Large intestine (tissue), 3 donors: ENCODE measurements around the gene XPR1. TPM values are rescaled to one million over a fixed set of nuclear protein-coding genes. Genes with fewer than 3 reads are reported as not detected.
"Not testable (repeated sequence)": the region's sequence is repeated elsewhere in the genome, so short reads cannot be mapped to it uniquely, and the experiment has no call there.

ENCODE experiments used
- DNase-seq, 2 donors: peaks; one replicate each; pipeline versions ENCODE4 v3.0.0 to v3.0.0-alpha.2; 2013
- H3K27ac ChIP-seq: one replicate; pipeline ENCODE4 v1.5.1; 2013; ENCODE audit warnings: low read length
- H3K27me3 ChIP-seq: 2 replicates; pipeline ENCODE4 v1.6.1; 2013; ENCODE audit warnings: low read length; ENCODE audit not compliant: control insufficient read depth, insufficient read depth
- H3K36me3 ChIP-seq: 2 replicates; pipeline ENCODE4 v1.6.1; 2013; ENCODE audit warnings: low read length; ENCODE audit not compliant: control insufficient read depth, insufficient read depth
- H3K4me1 ChIP-seq: one replicate; pipeline ENCODE4 v1.6.1; 2013; ENCODE audit warnings: low read length; ENCODE audit not compliant: control insufficient read depth, insufficient read depth
- H3K4me3 ChIP-seq: one replicate; pipeline ENCODE4 v1.5.1; 2013; ENCODE audit warnings: low read length
- H3K9me3 ChIP-seq: one replicate; pipeline ENCODE4 v1.6.1; 2013; ENCODE audit warnings: mild to moderate bottlenecking, low read depth, low read length, moderate library complexity; ENCODE audit not compliant: control insufficient read depth
- WGBS: methylation state at CpG from one replicate; pipeline ENCODE4 v1.1.5; 2013; ENCODE audit warnings: low lambda C conversion rate; ENCODE audit not compliant: insufficient coverage; 5-methylcytosine and 5-hydroxymethylcytosine counted together
- polyA plus RNA-seq: library from polyadenylated mRNA; unstranded; fragments of 120-200 nt; gene quantifications from one replicate; pipeline ENCODE4 v1.2.1, GENCODE V29; 2013

XPR1 gene
- polyA plus RNA-seq, 1 donor = 26.1 TPM

DNA sequence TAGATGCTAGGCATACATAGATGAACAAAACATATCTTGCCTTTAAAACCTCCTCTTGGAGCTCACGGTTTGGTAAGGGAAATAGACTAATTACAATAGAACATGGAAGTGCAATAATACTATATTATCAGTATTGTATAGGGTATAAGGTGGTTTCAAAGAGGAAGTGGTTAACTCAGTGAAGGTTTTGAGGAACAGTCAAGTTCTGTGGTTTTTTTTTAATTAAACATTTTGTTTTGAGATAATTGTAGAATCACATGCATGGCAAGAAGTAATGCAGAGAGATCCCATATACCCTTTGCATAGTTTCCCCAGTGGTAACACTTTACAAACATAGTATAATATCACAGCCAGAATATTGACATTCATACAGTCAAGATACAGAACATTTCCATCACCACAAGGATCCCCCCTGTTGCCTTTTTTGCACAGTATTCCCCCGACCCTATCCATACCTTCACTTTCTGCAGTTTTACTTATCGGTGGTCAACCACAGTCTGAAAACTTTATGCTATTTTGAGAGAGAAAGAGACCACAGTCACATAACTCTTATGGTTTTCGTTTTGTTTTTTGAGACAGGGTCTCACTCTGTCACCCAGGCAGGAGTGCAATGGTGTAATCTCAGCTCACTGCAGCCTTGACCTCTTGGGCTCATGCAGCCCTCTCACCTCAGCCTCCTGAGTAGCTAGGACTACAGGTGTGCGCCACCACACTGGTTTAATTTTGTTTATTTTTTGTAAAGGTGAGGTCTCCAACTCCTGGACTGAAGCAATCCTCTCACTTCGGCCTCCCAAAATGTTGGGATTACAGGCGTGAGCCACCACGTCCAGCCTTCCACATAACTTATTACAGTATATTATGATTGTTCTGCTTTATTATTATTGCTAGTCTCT is 220.4 kb downstream of the XPR1 start:
- H3K27me3 ChIP-seq = no peaks in the 10 kb centered on the region
- no peaks in the 10 kb centered on the region for H3K4me1 ChIP-seq
- 100% methylated on average over 1 of the region's 8 CpGs for WGBS
- H3K4me3 ChIP-seq = no peak overlapping the region
- no peaks in the 10 kb centered on the region for H3K36me3 ChIP-seq
- H3K9me3 ChIP-seq = no peaks in the 10 kb centered on the region
- no peak for DNase-seq
- H3K27ac ChIP-seq = no peak overlapping the region

DNA sequence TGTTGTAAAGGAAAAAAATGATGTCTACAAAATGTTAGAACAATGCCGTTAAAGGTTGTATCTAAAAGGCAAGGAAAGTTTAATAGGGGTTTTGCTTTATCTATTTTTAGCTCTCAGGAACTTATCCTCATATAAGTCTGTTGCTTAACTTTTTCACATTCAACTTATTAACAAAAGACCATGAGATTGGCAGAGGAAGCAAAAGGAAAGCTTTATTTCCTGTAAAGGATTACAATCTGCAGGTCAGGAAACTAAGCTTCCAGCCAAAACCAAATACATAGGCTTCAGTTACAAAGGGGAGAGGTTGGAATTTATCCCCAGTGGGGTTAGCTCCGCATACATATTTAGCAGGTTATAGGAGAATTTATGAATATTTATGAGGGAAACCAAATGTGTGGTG is 222.2 kb downstream of the XPR1 start:
- H3K9me3 ChIP-seq = no peaks in the 10 kb centered on the region
- 60% methylated on average over 1 of the region's 2 CpGs for WGBS
- no peak for DNase-seq
- no peak overlapping the region for H3K27ac ChIP-seq
- H3K4me1 ChIP-seq = no peaks in the 10 kb centered on the region
- no peak overlapping the region for H3K4me3 ChIP-seq
- no peaks in the 10 kb centered on the region for H3K27me3 ChIP-seq
- H3K36me3 ChIP-seq = no peaks in the 10 kb centered on the region

- no peaks in the 10 kb centered on the region for H3K36me3 ChIP-seq
- H3K4me1 ChIP-seq = no peaks in the 10 kb centered on the region
- H3K9me3 ChIP-seq = no peaks in the 10 kb centered on the region
- WGBS = no CpG with 5 or more reads among the region's 5 CpGs
- H3K27ac ChIP-seq = no peak overlapping the region
- DNase-seq = no peak
- H3K4me3 ChIP-seq = no peak overlapping the region
- H3K27me3 ChIP-seq = no peaks in the 10 kb centered on the region
Measured at GRCh38 chr1:180854456-180854855, 222.6 kb downstream of the XPR1 start.

DNA sequence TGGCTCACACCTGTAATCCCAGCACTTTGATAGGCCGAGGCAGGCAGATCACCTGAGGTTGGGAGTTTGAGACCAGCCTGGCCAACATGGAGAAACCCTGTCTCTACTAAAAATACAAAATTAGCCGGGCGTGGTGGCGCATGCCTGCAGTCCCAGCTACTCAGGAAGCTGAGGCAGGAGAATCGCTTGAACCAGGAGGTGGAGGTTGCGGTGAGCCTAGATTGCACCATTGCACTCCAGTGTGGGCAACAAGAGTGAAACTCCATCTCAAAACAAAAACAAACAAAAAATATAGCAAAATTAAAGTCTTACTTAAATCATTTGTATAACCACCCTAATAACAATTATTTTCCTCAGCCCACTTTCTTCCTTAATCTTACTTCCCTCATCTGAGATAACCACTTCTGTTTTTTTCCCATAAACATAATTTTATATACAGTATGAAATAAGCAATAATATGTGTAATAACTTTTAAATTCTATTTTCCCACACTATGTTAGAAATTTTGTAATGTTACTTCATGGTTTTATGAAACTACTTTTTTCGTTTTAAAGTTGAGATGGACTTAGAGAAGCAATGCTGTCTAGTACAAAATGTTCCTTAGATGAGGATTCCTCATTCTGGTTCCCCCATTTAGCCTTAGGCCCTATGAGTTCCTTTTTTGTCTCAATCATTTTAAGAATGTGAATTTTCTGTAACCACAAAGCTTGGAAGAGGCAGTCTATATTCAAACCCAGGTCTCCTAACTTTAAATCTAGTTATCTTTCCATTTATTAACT is 226.3 kb downstream of the XPR1 start:
- H3K27me3 ChIP-seq, H3K4me1 ChIP-seq, DNase-seq, H3K27ac ChIP-seq, H3K4me3 ChIP-seq, H3K9me3 ChIP-seq, H3K36me3 ChIP-seq: not testable (repeated sequence)
- 100% methylated on average over 2 of the region's 7 CpGs for WGBS

GRCh38 chr1:180859306-180859705 is 227.5 kb downstream of the XPR1 start:
- DNase-seq = no peak
- Histone ChIP-seq H3K27ac (no peak overlapping the region), H3K4me3 (no peak overlapping the region), H3K36me3 (no peaks in the 10 kb centered on the region), H3K9me3 (no peaks in the 10 kb centered on the region), H3K27me3 (no peaks in the 10 kb centered on the region), H3K4me1 (no peaks in the 10 kb centered on the region)
- 100% methylated on average over 1 of the region's 1 CpG for WGBS

DNA sequence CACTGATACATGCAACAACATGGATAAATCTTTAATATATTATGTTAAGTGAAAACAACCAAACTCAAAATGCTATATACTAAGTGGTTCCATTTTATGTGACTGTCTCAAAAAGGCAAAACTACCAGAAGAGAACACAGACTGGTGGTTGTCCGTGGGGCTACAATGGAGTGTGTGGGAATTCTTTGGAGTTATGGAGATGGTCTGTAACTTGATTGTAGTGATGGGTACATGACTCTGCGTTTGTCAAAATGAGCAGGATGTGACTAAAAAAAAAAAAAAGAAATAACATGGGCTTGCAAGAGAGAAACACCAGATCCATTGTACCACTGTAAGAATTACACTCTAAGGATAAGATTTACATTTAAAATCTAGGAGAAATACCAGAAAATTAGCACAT is 228.7 kb downstream of the XPR1 start:
- no peaks in the 10 kb centered on the region for H3K27me3 ChIP-seq
- no peak for DNase-seq
- no peaks in the 10 kb centered on the region for H3K36me3 ChIP-seq
- H3K27ac ChIP-seq = no peak overlapping the region
- WGBS = 83% methylated on average over 1 of the region's 2 CpGs
- H3K4me3 ChIP-seq = no peak overlapping the region
- no peaks in the 10 kb centered on the region for H3K4me1 ChIP-seq
- no peaks in the 10 kb centered on the region for H3K9me3 ChIP-seq

DNA sequence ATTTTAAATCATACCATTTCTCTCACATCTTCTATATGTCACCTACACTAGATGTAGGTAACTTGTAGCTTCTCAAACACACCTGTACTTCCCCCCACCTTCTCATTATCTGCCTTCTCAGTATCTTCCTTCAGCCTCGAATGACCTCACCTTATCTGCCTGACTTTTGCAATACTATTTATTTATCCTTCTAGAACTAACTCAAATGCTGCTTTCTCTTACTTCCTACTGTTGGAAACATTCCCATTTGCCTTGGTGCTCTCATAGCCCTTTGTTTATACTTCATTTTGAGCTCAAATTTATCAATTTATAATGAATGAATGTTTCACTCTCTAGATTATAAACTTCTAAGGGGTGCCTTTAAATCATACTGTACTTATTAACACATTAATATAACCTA is 230.5 kb downstream of the XPR1 start:
- Histone ChIP-seq H3K9me3 (no peaks in the 10 kb centered on the region), H3K27ac (no peak overlapping the region), H3K4me3 (no peak overlapping the region), H3K36me3 (peaks cover 5% of the 10 kb centered on the region), H3K4me1 (no peaks in the 10 kb centered on the region), H3K27me3 (no peaks in the 10 kb centered on the region)
- DNase-seq = no peak
- WGBS = 29% methylated on average over 1 of the region's 1 CpG

GRCh38 chr1:180863158-180863775 is 231.4 kb downstream of the XPR1 start:
- peaks cover 5% of the 10 kb centered on the region for H3K36me3 ChIP-seq
- no peaks in the 10 kb centered on the region for H3K9me3 ChIP-seq
- H3K4me3 ChIP-seq = no peak overlapping the region
- peak; percentile 16 to 39 for DNase-seq
- WGBS = 33% methylated on average over 5 of the region's 6 CpGs
- no peaks in the 10 kb centered on the region for H3K27me3 ChIP-seq
- H3K4me1 ChIP-seq = no peaks in the 10 kb centered on the region
- no peak overlapping the region for H3K27ac ChIP-seq

- WGBS = 47% methylated on average over 3 of the region's 6 CpGs
- Histone ChIP-seq H3K27ac (no peak overlapping the region), H3K4me3 (no peak overlapping the region), H3K36me3 (peaks cover 7% of the 10 kb centered on the region), H3K9me3 (no peaks in the 10 kb centered on the region), H3K4me1 (no peaks in the 10 kb centered on the region), H3K27me3 (no peaks in the 10 kb centered on the region)
- peak; percentile 17 to 46 for DNase-seq
Measured at GRCh38 chr1:180881806-180882509, 250.1 kb downstream of the XPR1 start.
